SKM-1 (cell line): ENCODE data around the gene BOLA3.
"Not testable (repeated sequence)": the region's sequence is repeated elsewhere in the genome, so short reads cannot be mapped to it uniquely, and the experiment has no call there.

ENCODE experiments used
- DNase-seq: peaks from one replicate; lab custom pipeline; 2025; ENCODE audit not compliant: unreplicated experiment; lab: John Stamatoyannopoulos, UW

BOLA3 gene

GRCh38 chr2:74104839-74105238 lies 42.9 kb downstream of the BOLA3 start:
- no peak for DNase-seq

DNA sequence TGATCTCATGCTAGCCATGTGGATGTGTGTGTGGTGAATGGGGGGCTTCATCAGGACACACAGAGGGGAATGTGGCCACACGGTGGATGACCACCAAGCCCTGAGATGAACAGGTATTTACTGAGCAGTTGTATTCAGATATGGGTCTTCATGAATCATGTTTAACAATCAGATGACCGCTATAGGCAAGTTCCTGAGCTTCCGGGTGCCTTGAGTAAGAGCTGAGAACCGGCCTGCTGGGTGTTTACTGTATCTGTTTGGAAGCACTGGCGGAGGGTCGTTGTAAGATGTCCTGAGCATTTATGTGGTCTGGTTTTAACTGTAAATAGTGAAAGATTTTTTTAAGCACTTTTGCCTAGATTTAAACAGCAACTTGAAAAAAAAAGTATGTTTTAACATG lies 43.9 kb downstream of the BOLA3 start:
- DNase-seq = no peak

- DNase-seq = no peak
Measured at GRCh38 chr2:74102516-74102915, 45.2 kb downstream of the BOLA3 start.

DNA sequence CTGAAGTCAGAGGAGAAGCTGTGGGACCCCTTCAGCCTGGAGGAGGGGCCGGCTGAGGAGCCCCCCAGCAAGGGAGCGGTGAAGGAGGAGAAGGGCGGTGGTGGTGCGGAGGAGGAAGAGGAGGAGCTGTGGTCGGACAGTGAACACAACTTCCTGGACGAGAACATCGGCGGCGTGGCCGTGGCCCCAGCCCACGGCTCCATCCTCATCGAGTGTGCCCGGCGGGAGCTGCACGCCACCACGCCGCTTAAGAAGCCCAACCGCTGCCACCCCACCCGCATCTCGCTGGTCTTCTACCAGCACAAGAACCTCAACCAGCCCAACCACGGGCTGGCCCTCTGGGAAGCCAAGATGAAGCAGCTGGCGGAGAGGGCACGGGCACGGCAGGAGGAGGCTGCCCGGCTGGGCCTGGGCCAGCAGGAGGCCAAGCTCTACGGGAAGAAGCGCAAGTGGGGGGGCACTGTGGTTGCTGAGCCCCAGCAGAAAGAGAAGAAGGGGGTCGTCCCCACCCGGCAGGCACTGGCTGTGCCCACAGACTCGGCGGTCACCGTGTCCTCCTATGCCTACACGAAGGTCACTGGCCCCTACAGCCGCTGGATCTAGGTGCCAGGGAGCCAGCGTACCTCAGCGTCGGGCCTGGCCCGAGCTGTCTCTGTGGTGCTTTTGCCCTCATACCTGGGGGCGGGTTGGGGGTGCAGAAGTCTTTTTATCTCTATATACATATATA lies 46.0 kb downstream of the BOLA3 start:
- DNase-seq = no peak

- no peak for DNase-seq
Measured at GRCh38 chr2:74100254-74101216, 47.2 kb downstream of the BOLA3 start.

DNA sequence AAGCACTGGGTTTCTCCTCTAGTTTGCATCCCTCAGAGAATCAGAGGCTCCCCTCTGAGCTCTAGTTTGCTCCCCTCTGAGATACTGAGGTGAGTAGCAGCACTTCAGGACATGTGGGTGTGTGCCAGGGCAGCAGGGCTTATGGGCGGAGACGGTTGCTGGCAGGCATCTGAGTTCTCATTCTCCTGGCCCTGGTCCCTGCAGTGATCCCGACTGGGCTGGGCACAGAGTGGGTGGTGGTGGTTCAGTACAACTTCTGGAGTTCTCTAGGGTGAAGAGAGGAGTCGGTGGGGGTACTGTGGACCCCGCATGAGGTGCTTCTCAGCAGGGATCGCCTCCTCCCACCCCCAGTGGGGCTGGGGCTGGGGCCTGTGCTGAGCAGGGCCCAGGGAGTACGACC lies 47.9 kb downstream of the BOLA3 start:
- no peak for DNase-seq

- DNase-seq = no peak
Measured at GRCh38 chr2:74099271-74099670, 48.4 kb downstream of the BOLA3 start.

DNA sequence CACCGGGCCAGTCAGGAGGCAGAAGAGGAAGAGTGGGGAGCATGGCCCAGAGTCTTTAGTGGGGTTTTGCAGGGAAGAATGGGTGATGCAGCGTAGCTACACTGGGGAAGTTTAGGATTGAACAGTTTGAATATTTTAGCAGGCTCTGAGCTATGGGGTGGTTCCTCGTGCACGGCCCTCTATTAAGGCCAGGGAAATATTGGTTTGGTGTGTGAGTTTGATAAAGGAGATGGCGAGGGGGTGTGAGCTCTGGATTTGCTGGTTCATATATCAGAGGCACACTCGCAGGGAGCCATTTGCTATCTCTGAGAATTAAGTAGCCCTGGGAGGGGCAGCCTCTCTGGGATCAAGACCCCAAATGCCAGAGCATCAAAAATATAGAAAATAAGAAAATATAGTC lies 50.1 kb downstream of the BOLA3 start:
- no peak for DNase-seq

GRCh38 chr2:74096052-74096451 lies 51.7 kb downstream of the BOLA3 start:
- DNase-seq = no peak

- no peak for DNase-seq
Measured at GRCh38 chr2:74095632-74096031, 52.1 kb downstream of the BOLA3 start.

DNA sequence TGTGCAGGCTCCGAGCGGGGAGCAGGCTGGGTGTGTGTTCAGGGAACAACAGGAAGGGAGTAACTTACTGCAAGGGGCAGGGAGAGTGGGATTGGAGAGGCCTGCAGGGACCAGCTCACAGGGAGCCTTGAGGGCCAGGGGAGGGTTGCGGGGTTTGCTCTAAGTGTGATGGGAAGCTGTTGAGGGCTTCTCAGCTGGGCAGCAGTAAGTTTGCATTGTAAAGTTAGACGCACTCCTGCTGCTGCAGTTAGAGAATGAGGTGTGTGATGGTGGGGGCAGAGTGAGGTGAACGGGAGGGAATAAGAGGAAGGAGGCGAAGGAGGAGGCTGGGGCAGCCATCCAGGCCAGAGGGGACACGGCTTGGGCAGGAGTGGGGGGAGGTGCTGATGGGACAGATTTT lies 53.4 kb downstream of the BOLA3 start:
- no peak for DNase-seq

- DNase-seq = no peak
Measured at GRCh38 chr2:74093840-74094239, 53.9 kb downstream of the BOLA3 start.

DNA sequence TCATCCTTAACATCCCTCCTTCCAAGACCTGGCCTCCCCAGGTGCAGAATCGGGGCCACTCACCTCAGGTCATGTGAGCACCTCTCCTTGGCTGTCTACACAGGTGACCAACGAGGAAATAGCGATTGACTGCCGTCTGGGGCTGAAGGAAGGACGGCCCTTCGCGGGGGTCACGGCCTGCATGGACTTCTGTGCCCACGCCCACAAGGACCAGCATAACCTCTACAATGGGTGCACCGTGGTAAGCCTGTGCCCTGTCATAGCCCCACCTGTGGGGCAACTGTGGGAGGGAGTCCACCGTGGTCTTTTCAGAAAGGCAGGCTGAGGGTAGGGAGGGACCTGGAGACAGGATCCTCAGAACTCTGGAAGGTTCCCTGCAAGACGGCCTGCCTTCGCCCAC lies 54.3 kb downstream of the BOLA3 start:
- no peak for DNase-seq

- DNase-seq = no peak
Measured at GRCh38 chr2:74092275-74092674, 55.4 kb downstream of the BOLA3 start.

- no peak for DNase-seq
Measured at GRCh38 chr2:74091391-74091790, 56.3 kb downstream of the BOLA3 start.

- no peak for DNase-seq
Measured at GRCh38 chr2:74089816-74090745, 57.6 kb downstream of the BOLA3 start.

DNA sequence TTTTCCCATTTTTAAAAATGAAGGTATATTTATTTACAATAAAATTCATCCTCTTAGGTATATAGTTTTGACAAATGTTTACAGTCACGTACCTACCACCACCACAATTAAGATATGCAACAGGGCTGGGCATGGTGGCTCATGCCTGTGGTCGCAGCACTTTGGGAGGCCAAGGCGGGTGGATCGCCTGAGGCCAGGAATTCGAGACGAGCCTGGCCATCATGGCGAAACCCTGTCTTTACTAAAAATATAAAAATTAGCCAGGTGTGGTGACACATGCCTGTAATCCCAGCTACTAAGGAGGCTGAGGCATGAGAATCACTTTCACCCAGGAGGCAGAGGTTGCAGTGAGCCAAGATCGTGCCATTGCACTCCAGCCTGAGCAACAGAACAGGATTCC lies 59.0 kb downstream of the BOLA3 start:
- not testable (repeated sequence) for DNase-seq

GRCh38 chr2:74087696-74088095 lies 60.0 kb downstream of the BOLA3 start:
- DNase-seq = no peak

- no peak for DNase-seq
Measured at GRCh38 chr2:74086021-74086420, 61.7 kb downstream of the BOLA3 start.
